Keratinocyte (primary cell): ENCODE data around the gene TENM3. TPM values are rescaled to one million over a fixed set of nuclear protein-coding genes. Genes with fewer than 3 reads are reported as not detected.
A peak's percentile ranks its signal among the peaks of the same experiment; 100 is the strongest.
"Not testable (repeated sequence)": the region's sequence is repeated elsewhere in the genome, so short reads cannot be mapped to it uniquely, and the experiment has no call there.

Experiments
- DNase-seq: peaks from one replicate; pipeline ENCODE4 v3.0.0-alpha.2; 2011; ENCODE audit warnings: low read depth, missing footprints, low spot score
- FAIRE-seq: peaks from 2 replicates; lab custom pipeline; 2011; peaks lifted over from hg19 to GRCh38; lab: Jason Lieb, UNC
- H2AFZ ChIP-seq: 2 replicates; pipeline ENCODE4 v1.6.0; 2012; ENCODE audit warnings: low read length, control low read depth, inconsistent platforms; ENCODE audit not compliant: control insufficient read depth
- H3K27ac ChIP-seq: 2 replicates; pipeline ENCODE4 v1.5.1; 2011; ENCODE audit warnings: low read length; ENCODE audit not compliant: control insufficient read depth, insufficient read depth
- H3K27me3 ChIP-seq: 3 replicates; pipeline ENCODE4 v1.6.0; 2011; ENCODE audit warnings: low read length; ENCODE audit not compliant: control insufficient read depth, insufficient read depth; ENCODE audit errors: extremely low read depth
- H3K36me3 ChIP-seq, 2 experiments: 2 replicates in 1 of 2; 3 replicates in 1 of 2; pipeline ENCODE4 v1.5.1; 2011; ENCODE audit warnings: low read length in 2 of 2, mild to moderate bottlenecking in 1 of 2; ENCODE audit not compliant: control insufficient read depth in 2 of 2, insufficient read depth in 2 of 2; ENCODE audit errors: extremely low read depth in 1 of 2
- H3K4me1 ChIP-seq: 3 replicates; pipeline ENCODE4 v1.5.1; 2011; ENCODE audit warnings: low read length; ENCODE audit not compliant: control insufficient read depth, insufficient read depth; ENCODE audit errors: extremely low read depth
- H3K4me2 ChIP-seq: 3 replicates; pipeline ENCODE4 v1.6.0; 2011; ENCODE audit warnings: low read depth, low read length; ENCODE audit not compliant: control insufficient read depth, insufficient read depth; ENCODE audit errors: extremely low read depth
- H3K4me3 ChIP-seq, 3 experiments: fragments of 200-600 bp in 1 of 3; sonication (generic) in 1 of 3; 2 replicates in 2 of 3; 3 replicates in 1 of 3; pipeline ENCODE4 v1.5.1; 2011 to 2016; ENCODE audit warnings: low read length in 3 of 3, mild to moderate bottlenecking in 3 of 3, control low read depth in 2 of 3, inconsistent platforms in 1 of 3, low read depth in 1 of 3, mixed read lengths in 1 of 3, mixed run types in 1 of 3, moderate library complexity in 1 of 3; ENCODE audit not compliant: control insufficient read depth in 2 of 3, insufficient read depth in 2 of 3; ENCODE audit errors: extremely low read depth in 1 of 3
- H3K79me2 ChIP-seq: 2 replicates; pipeline ENCODE4 v1.6.0; 2012; ENCODE audit warnings: low read length; ENCODE audit not compliant: control insufficient read depth, insufficient read depth
- H3K9ac ChIP-seq: 3 replicates; pipeline ENCODE4 v1.6.0; 2011; ENCODE audit warnings: low read length; ENCODE audit not compliant: control insufficient read depth, insufficient read depth; ENCODE audit errors: extremely low read depth
- H3K9me1 ChIP-seq: 3 replicates; pipeline ENCODE4 v1.6.0; 2011; ENCODE audit warnings: low read length; ENCODE audit not compliant: control insufficient read depth, insufficient read depth; ENCODE audit errors: extremely low read depth
- H3K9me3 ChIP-seq: 2 replicates; pipeline ENCODE4 v1.5.1; 2012; ENCODE audit warnings: low read depth, low read length; ENCODE audit not compliant: control insufficient read depth
- H4K20me1 ChIP-seq: 3 replicates; pipeline ENCODE4 v1.6.0; 2011; ENCODE audit warnings: low read length; ENCODE audit not compliant: control insufficient read depth, insufficient read depth; ENCODE audit errors: extremely low read depth
- CTCF ChIP-seq, 3 experiments: IDR thresholded peaks in 1 of 3; conservative IDR thresholded peaks in 1 of 3; optimal IDR thresholded peaks in 1 of 3; 2 replicates in 2 of 3; 3 replicates in 1 of 3; pipeline versions ENCODE3 to v1.5.1; 2011; ENCODE audit warnings: low read length in 3 of 3, mild to moderate bottlenecking in 3 of 3, moderate library complexity in 2 of 3, control low read depth in 1 of 3, inconsistent platforms in 1 of 3; ENCODE audit not compliant: insufficient read depth in 2 of 3; ENCODE audit errors: extremely low read depth in 1 of 3
- EZH2 ChIP-seq: IDR thresholded peaks from one replicate; pipeline ENCODE4 v1.6.1; 2012; ENCODE audit warnings: inconsistent platforms, mild to moderate bottlenecking, low read length, moderate library complexity
- dilution Hi-C: fragments of 300-500 bp; cut with MboI; formaldehyde crosslinking; loops from one replicate; pipeline ENCODE4 v1.7.0; 2020; ENCODE audit warnings: low sequenced_read_pairs; ENCODE audit not compliant: extremely low pct_ligation_motif_present
- polyA plus RNA-seq, 5 experiments: library from polyadenylated mRNA; depleted of rRNA in 3 of 5; stranded (reverse) in 3 of 5; stranded (forward) in 1 of 5; unstranded in 1 of 5; fragments of >200 nt; gene quantifications; 1 replicate in 1 of 5; 2 replicates in 3 of 5; 3 replicates in 1 of 5; pipeline versions ENCODE4 v1.2.1 to v1.2.3, GENCODE V29; 2011 to 2012; ENCODE audit warnings: missing spikeins in 2 of 5, low read depth in 1 of 5, low replicate concordance in 1 of 5

Gene TENM3
- polyA plus RNA-seq, 1 donor (not counting 4 experiments of a cell fraction or from before 2014, with no cell fraction given): 17.0 TPM

GRCh38 chr4:182812916-182813315, 569.7 kb downstream of the TENM3 start:
- Histone ChIP-seq H3K9me3 (peaks cover 16% of the 10 kb centered on the region), H3K27ac (no peak overlapping the region), H3K79me2 (no peaks in the 10 kb centered on the region), H3K4me1 (peaks cover 11% of the 10 kb centered on the region), H2AFZ (no peak overlapping the region), H3K36me3 (no peaks in the 10 kb centered on the region), H3K27me3 (no peaks in the 10 kb centered on the region), H3K4me3 (no peak overlapping the region), H4K20me1 (no peaks in the 10 kb centered on the region), H3K9ac (no peak overlapping the region), H3K9me1 (no peaks in the 10 kb centered on the region), H3K4me2 (no peak overlapping the region)
- TF ChIP-seq CTCF (optimal IDR thresholded peaks at IDR 0.05 in 1 of 3, IDR thresholded peaks at IDR 0.05 in 1 of 3, conservative IDR thresholded peaks at IDR 0.05 in 1 of 3; ENCODE audit: extremely low read depth in 1 of 3, insufficient read depth in 2 of 3, low read length in 3 of 3) (no peak), EZH2 (no peak)
- FAIRE-seq (peak; percentile 65), DNase-seq (no peak)
- dilution Hi-C loops: no loop called here

GRCh38 chr4:182814065-182814464, 570.9 kb downstream of the TENM3 start:
- H4K20me1 ChIP-seq, dilution Hi-C loops, H3K9me1 ChIP-seq, H3K4me3 ChIP-seq, H3K27me3 ChIP-seq, H3K36me3 ChIP-seq, H3K79me2 ChIP-seq: not testable (repeated sequence)
- H3K4me1 ChIP-seq: peaks cover 19% of the 10 kb centered on the region
- FAIRE-seq (peak; percentile 79), DNase-seq (peak; percentile 61)
- peak overlapping the region; percentile 28 for H3K9ac ChIP-seq
- peaks cover 11% of the 10 kb centered on the region for H3K9me3 ChIP-seq
- H2AFZ ChIP-seq: peak overlapping the region; percentile 59
- peak overlapping the region; percentile 17 for H3K4me2 ChIP-seq
- peak overlapping the region; percentile 70 for H3K27ac ChIP-seq
